GM12878 (cell line): Measurements from ENCODE around the gene DIP2C. TPM values are rescaled to one million over a fixed set of nuclear protein-coding genes. Genes with fewer than 3 reads are reported as not detected.

Experiments
- ATAC-seq: fragments of 200-7000 bp; cut with Tn5 transposase; 3 replicates; pipeline ENCODE4 v1.9.1; 2020; ENCODE audit warnings: mild to moderate bottlenecking, moderate library complexity
- BruUV-seq: library from RNA; stranded (reverse); fragments of 400-500 nt; replicated peaks from 2 replicates; lab custom pipeline; 2021; lab: Mats Ljungman, UMichigan
- CTCF ChIA-PET: fragments of 300-600 bp; sonication (Branson Sonifier 250); formaldehyde crosslinking; extraction: SDS; loops from one replicate; lab custom pipeline; 2021; ENCODE audit warnings: inconsistent platforms; lab: Yijun Ruan, JAX
- POLR2A ChIA-PET: fragments of 350-600 bp; formaldehyde crosslinking; extraction: SDS; loops from one replicate; lab custom pipeline; 2021; ENCODE audit warnings: inconsistent platforms; lab: Charles Lee
- RAD21 ChIA-PET: fragments of 300-600 bp; sonication (Branson Sonifier 250); formaldehyde crosslinking; loops from one replicate; lab custom pipeline; 2023; ENCODE audit warnings: antibody characterized with exemption; ENCODE audit not compliant: unreplicated experiment; lab: Charles Lee
- SMC1A ChIA-PET: fragments of 300-600 bp; sonication (Branson Sonifier 250); formaldehyde crosslinking; loops from one replicate; lab custom pipeline; 2023; ENCODE audit not compliant: unreplicated experiment, uncharacterized antibody; lab: Charles Lee
- DNase-seq: peaks from one replicate; pipeline ENCODE4 v3.0.0-alpha.2; 2011; ENCODE audit warnings: low read depth, low spot score
- FAIRE-seq: peaks from 3 replicates; lab custom pipeline; 2011; peaks lifted over from hg19 to GRCh38; lab: Jason Lieb, UNC
- H2AFZ ChIP-seq: 2 replicates; pipeline ENCODE4 v1.6.0; 2011; ENCODE audit warnings: low read depth, low read length, control low read depth; ENCODE audit not compliant: control insufficient read depth
- H3K27ac ChIP-seq: 2 replicates; pipeline ENCODE4 v1.5.1; 2011; ENCODE audit warnings: control low read depth; ENCODE audit not compliant: control insufficient read depth, insufficient read depth
- H3K27me3 ChIP-seq, 2 experiments: replicated peaks in 1 of 2; 2 replicates each; pipeline versions ENCODE4 v1.6.0 to v1.6.1; 2011; ENCODE audit warnings: low read length in 1 of 2; ENCODE audit not compliant: control insufficient read depth in 2 of 2, insufficient read depth in 2 of 2
- H3K36me3 ChIP-seq, 2 experiments: 2 replicates each; pipeline ENCODE4 v1.5.1; 2011; ENCODE audit warnings: low read length in 1 of 2; ENCODE audit not compliant: control insufficient read depth in 2 of 2, insufficient read depth in 2 of 2
- H3K4me1 ChIP-seq: 2 replicates; pipeline ENCODE4 v1.6.1; 2011; ENCODE audit warnings: mild to moderate bottlenecking, low read length, moderate library complexity, mixed read lengths; ENCODE audit not compliant: control insufficient read depth, insufficient read depth
- H3K4me2 ChIP-seq: 2 replicates; pipeline ENCODE4 v1.6.0; 2011; ENCODE audit warnings: control low read depth; ENCODE audit not compliant: control insufficient read depth, insufficient read depth
- H3K4me3 ChIP-seq: fragments of 200-600 bp; sonication (generic); 2 replicates; pipeline ENCODE4 v1.5.1; 2016
- H3K79me2 ChIP-seq: 2 replicates; pipeline ENCODE4 v1.6.0; 2011; ENCODE audit warnings: low read length; ENCODE audit not compliant: control insufficient read depth, insufficient read depth
- H3K9ac ChIP-seq: 2 replicates; pipeline ENCODE4 v1.8.0; 2011; ENCODE audit warnings: low read length, control low read depth, mixed read lengths; ENCODE audit not compliant: control insufficient read depth, insufficient read depth
- H3K9me3 ChIP-seq: replicated peaks from 3 replicates; pipeline ENCODE4 v1.5.1; 2011; ENCODE audit warnings: mild to moderate bottlenecking, low read length; ENCODE audit not compliant: control insufficient read depth, insufficient read depth
- H4K20me1 ChIP-seq: 2 replicates; pipeline ENCODE4 v1.6.0; 2011; ENCODE audit not compliant: control insufficient read depth, insufficient read depth
- ATF2 ChIP-seq: IDR thresholded peaks from 2 replicates; pipeline ENCODE4 v1.6.1; 2012; ENCODE audit warnings: low read length, inconsistent platforms
- HDAC2 ChIP-seq: fragments of 200-600 bp; sonication (generic); IDR thresholded peaks from 2 replicates; pipeline ENCODE4 v1.6.1; 2017
- YY1 ChIP-seq: IDR thresholded peaks from 2 replicates; pipeline ENCODE4 v1.6.1; 2011; ENCODE audit warnings: low read depth, mild to moderate bottlenecking, low read length
- WGBS: methylation state at CpG from one replicate; pipeline ENCODE4 v1.1.6; 2016; ENCODE audit warnings: low lambda C conversion rate; ENCODE audit not compliant: insufficient replicate concordance, insufficient coverage; ENCODE audit errors: missing lambda C conversion rate; 5-methylcytosine and 5-hydroxymethylcytosine counted together
- in situ Hi-C: fragments of 300-500 bp; cut with MboI; formaldehyde crosslinking; loops from 9 replicates; pipeline ENCODE4 v1.14.3; 2018; ENCODE audit warnings: mixed read lengths
- intact Hi-C: fragments of 100-400 bp; cut with micrococcal nuclease; formaldehyde crosslinking; loops from one replicate; pipeline ENCODE4 v1.14.2; 2022; ENCODE audit not compliant: unreplicated experiment
- polyA plus RNA-seq, 11 experiments: library from polyadenylated mRNA; depleted of rRNA in 4 of 11; unstranded in 6 of 11; stranded (reverse) in 5 of 11; fragments of >200 nt; fragmentation: Nextera tagmentation in 4 of 11; fragmentation: Illumina TruSeq in 1 of 11; extraction: Ambion mirVana in 4 of 11; extraction: Trizol in 1 of 11; gene quantifications; 1 replicate in 1 of 11; 2 replicates in 10 of 11; pipeline versions ENCODE4 v1.2.1 to v1.2.3, GENCODE V29; 2011 to 2016; ENCODE audit warnings: inconsistent platforms in 2 of 11, missing spikeins in 2 of 11, low read depth in 1 of 11
- total RNA-seq, 4 experiments: library from RNA; depleted of rRNA in 3 of 4; stranded (reverse); fragments of >200 nt in 3 of 4; fragmentation: Illumina TruSeq in 1 of 4; extraction: Trizol in 1 of 4; gene quantifications; 2 replicates each; pipeline versions ENCODE4 v1.2.1 to v1.2.3, GENCODE V29; 2013 to 2021
- TF ChIP-seq, protein P1 (sequence below): IDR thresholded peaks from 2 replicates; pipeline ENCODE4 v1.6.1; 2012; ENCODE audit warnings: improper control_type of control experiment, low read depth, low read length; ENCODE audit not compliant: insufficient replicate concordance
- TF ChIP-seq, protein P2 (sequence below): fragments of 150-350 bp; IDR thresholded peaks from 2 replicates; pipeline ENCODE4 v1.6.1; 2016; ENCODE audit warnings: low read depth, low read length
- TF ChIP-seq, protein P3 (sequence below): fragments of 150-350 bp; IDR thresholded peaks from 2 replicates; pipeline ENCODE4 v1.6.1; 2014; ENCODE audit warnings: mild to moderate bottlenecking, low read depth, low read length

The DIP2C gene
- total and polyA plus RNA-seq, 10 of the 15 experiments (the other 5 are each of a cell fraction or from before 2014, with no cell fraction given), result 0.01 to 0.10 (median 0.06) TPM

DNA sequence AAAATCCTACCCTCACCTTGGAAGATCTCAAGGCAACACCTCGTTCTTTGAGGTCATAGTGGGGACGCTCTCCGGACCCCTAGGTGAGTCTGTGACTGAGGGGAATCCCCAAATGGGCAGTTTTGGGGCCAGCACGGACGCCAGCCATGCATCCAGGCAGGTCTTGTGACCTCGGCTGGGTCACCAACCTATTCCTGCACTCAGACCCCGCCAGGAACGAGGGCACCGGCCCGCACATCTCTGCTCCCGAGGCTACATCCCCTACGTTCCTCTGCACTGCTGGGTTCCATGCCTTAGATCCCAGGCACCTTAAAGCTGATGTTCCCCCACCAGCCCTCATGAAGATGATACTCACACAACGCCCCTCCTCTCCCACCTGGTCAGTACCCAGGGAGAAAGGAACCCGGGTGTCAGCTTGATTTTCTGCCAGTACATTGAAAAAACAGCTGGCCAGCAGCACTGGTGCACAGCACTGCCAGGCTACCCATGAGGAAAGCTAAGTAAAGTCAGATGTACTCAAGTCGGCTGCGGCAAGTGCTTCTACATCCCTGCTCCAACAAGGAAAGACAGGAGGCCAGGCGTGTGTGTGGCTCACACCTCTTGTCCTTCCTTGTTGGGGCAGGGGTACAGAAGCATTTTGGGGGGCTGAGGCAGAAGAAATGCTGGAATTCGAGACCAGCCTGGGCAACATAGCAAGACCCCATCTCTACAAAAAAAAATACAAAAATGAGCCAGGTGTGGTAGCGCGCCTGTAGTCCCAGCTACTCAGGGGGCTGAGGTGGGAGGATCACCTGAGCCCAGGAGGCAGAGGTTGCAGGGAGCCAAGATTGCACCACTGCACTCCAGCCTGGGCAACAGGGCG, 48.1 kb downstream of the DIP2C start:
- in situ Hi-C loops, result no loop called here
- DNase-seq, result no peak

More for the DNA sequence above, 48.1 kb downstream of the DIP2C start:
- ATAC-seq, result no peak
- ChIA-PET CTCF (no interaction called here), RAD21 (no interaction called here), POLR2A (no interaction called here), SMC1A (no interaction called here)
- Histone ChIP-seq H3K27me3 (no peaks in the 10 kb centered on the region; a peak in 2 of 4 replicates), H3K4me2 (no peak overlapping the region), H3K27ac (no peak overlapping the region), H3K4me1 (no peaks in the 10 kb centered on the region), H3K79me2 (no peaks in the 10 kb centered on the region), H2AFZ (no peak overlapping the region), H4K20me1 (no peaks in the 10 kb centered on the region), H3K4me3 (no peak overlapping the region), H3K9me3 (peaks cover 1% of the 10 kb centered on the region; the same call in 1 of the 3 replicates), H3K36me3 (no peaks in the 10 kb centered on the region), H3K9ac (no peak overlapping the region)
- no peak for FAIRE-seq
- 50% methylated on average over 21 of the region's 21 CpGs for WGBS
- no TSS peak for BruUV-seq
- intact Hi-C loops, result no loop called here
- no peak for TF ChIP-seq HDAC2
- TF ChIP-seq, protein P1, sequence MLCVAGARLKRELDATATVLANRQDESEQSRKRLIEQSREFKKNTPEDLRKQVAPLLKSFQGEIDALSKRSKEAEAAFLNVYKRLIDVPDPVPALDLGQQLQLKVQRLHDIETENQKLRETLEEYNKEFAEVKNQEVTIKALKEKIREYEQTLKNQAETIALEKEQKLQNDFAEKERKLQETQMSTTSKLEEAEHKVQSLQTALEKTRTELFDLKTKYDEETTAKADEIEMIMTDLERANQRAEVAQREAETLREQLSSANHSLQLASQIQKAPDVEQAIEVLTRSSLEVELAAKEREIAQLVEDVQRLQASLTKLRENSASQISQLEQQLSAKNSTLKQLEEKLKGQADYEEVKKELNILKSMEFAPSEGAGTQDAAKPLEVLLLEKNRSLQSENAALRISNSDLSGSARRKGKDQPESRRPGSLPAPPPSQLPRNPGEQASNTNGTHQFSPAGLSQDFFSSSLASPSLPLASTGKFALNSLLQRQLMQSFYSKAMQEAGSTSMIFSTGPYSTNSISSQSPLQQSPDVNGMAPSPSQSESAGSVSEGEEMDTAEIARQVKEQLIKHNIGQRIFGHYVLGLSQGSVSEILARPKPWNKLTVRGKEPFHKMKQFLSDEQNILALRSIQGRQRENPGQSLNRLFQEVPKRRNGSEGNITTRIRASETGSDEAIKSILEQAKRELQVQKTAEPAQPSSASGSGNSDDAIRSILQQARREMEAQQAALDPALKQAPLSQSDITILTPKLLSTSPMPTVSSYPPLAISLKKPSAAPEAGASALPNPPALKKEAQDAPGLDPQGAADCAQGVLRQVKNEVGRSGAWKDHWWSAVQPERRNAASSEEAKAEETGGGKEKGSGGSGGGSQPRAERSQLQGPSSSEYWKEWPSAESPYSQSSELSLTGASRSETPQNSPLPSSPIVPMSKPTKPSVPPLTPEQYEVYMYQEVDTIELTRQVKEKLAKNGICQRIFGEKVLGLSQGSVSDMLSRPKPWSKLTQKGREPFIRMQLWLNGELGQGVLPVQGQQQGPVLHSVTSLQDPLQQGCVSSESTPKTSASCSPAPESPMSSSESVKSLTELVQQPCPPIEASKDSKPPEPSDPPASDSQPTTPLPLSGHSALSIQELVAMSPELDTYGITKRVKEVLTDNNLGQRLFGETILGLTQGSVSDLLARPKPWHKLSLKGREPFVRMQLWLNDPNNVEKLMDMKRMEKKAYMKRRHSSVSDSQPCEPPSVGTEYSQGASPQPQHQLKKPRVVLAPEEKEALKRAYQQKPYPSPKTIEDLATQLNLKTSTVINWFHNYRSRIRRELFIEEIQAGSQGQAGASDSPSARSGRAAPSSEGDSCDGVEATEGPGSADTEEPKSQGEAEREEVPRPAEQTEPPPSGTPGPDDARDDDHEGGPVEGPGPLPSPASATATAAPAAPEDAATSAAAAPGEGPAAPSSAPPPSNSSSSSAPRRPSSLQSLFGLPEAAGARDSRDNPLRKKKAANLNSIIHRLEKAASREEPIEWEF, result no peak
- no peak for TF ChIP-seq YY1
- TF ChIP-seq, protein P2, sequence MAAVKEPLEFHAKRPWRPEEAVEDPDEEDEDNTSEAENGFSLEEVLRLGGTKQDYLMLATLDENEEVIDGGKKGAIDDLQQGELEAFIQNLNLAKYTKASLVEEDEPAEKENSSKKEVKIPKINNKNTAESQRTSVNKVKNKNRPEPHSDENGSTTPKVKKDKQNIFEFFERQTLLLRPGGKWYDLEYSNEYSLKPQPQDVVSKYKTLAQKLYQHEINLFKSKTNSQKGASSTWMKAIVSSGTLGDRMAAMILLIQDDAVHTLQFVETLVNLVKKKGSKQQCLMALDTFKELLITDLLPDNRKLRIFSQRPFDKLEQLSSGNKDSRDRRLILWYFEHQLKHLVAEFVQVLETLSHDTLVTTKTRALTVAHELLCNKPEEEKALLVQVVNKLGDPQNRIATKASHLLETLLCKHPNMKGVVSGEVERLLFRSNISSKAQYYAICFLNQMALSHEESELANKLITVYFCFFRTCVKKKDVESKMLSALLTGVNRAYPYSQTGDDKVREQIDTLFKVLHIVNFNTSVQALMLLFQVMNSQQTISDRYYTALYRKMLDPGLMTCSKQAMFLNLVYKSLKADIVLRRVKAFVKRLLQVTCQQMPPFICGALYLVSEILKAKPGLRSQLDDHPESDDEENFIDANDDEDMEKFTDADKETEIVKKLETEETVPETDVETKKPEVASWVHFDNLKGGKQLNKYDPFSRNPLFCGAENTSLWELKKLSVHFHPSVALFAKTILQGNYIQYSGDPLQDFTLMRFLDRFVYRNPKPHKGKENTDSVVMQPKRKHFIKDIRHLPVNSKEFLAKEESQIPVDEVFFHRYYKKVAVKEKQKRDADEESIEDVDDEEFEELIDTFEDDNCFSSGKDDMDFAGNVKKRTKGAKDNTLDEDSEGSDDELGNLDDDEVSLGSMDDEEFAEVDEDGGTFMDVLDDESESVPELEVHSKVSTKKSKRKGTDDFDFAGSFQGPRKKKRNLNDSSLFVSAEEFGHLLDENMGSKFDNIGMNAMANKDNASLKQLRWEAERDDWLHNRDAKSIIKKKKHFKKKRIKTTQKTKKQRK, result no peak
- TF ChIP-seq ATF2, result no peak
- TF ChIP-seq, protein P3, sequence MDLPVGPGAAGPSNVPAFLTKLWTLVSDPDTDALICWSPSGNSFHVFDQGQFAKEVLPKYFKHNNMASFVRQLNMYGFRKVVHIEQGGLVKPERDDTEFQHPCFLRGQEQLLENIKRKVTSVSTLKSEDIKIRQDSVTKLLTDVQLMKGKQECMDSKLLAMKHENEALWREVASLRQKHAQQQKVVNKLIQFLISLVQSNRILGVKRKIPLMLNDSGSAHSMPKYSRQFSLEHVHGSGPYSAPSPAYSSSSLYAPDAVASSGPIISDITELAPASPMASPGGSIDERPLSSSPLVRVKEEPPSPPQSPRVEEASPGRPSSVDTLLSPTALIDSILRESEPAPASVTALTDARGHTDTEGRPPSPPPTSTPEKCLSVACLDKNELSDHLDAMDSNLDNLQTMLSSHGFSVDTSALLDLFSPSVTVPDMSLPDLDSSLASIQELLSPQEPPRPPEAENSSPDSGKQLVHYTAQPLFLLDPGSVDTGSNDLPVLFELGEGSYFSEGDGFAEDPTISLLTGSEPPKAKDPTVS, result no peak
